ENCODE results near the gene CAPN8. TPM values are rescaled to one million over a fixed set of nuclear protein-coding genes. Genes with fewer than 3 reads are reported as not detected.

CAPN8 gene
- total RNA-seq, 1 donor from 2014 or later, result 0.49 TPM

DNA sequence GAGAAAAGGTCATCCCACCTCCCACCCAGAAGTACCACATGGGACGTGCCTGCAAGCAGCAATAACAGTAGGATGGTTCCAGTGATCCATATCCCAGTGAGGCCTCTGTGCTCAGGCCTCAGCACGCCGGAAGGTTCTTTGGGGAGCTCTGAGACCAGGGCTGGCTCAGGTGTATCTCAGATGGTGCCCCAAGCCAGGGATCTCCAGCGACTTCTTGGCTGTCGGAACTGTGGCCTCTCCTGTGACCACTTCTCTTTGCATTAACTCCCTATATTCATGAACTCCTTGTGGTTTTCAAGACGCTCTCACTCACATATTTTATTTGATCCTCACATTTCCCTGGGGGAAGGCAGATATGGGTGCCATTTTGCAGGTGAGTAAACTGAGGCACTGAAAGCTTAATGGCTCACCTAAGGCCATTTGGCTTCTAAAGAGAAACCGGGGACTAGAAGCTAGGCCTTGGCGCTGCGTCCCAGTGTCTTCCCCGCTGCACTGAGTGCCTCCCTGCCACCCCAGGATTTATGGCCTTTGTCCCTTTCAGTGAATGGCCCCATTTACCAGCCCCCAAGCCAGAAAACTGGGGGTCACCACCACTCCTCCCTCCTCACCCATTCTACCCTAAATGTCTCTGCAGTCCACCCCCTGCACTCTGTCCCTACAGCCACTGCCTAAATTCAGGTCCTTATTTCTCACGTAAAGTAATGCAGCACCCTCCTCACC is 170.4 kb downstream of the CAPN8 start:
- TF ChIP-seq POLR2AphosphoS5 (IDR thresholded peaks at IDR 0.05; ENCODE audit: insufficient read depth in 1 of 2, low read depth in 1 of 2) (no peak), POLR2A (IDR thresholded peaks at IDR 0.05) (no peak)
- TF ChIP-seq, protein P1, sequence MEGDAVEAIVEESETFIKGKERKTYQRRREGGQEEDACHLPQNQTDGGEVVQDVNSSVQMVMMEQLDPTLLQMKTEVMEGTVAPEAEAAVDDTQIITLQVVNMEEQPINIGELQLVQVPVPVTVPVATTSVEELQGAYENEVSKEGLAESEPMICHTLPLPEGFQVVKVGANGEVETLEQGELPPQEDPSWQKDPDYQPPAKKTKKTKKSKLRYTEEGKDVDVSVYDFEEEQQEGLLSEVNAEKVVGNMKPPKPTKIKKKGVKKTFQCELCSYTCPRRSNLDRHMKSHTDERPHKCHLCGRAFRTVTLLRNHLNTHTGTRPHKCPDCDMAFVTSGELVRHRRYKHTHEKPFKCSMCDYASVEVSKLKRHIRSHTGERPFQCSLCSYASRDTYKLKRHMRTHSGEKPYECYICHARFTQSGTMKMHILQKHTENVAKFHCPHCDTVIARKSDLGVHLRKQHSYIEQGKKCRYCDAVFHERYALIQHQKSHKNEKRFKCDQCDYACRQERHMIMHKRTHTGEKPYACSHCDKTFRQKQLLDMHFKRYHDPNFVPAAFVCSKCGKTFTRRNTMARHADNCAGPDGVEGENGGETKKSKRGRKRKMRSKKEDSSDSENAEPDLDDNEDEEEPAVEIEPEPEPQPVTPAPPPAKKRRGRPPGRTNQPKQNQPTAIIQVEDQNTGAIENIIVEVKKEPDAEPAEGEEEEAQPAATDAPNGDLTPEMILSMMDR (IDR thresholded peaks at IDR 0.05), result no peak
- Histone ChIP-seq H3K27ac (no peak overlapping the region), H3K27me3 (no peaks in the 10 kb centered on the region), H3K36me3 (no peaks in the 10 kb centered on the region), H3K4me1 (no peaks in the 10 kb centered on the region), H3K4me3 (no peak overlapping the region), H3K9me3 (no peaks in the 10 kb centered on the region)
- DNase-seq (ENCODE audit: extremely low spot score in 2 of 2), result no peak
- intact Hi-C loops (cut with DNase I), result no loop called here

DNA sequence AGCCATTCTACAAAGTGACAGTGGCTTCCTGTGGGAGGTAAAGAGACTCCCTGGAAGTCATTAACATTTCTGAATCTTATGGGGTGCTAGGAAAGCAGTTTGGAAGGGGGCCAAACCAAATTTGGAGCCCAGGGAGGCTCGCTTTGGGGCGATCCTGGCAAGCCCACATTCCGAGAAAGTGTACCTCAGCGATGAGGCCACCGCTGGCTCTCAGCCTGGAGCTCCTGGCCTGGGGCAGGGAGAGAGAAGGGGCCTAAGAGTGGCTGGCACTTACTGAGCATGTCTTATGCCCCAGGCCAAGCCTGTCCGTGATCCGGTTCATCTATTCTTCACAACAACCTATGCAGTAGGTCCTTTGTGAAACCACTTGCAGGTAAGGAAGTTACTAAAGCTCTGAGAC is 173.5 kb downstream of the CAPN8 start:
- intact Hi-C loops (cut with DNase I), result no loop called here
- H3K9me3 ChIP-seq, result no peaks in the 10 kb centered on the region
- H3K27me3 ChIP-seq, result no peaks in the 10 kb centered on the region
- no peak overlapping the region for H3K27ac ChIP-seq
- no peaks in the 10 kb centered on the region for H3K4me1 ChIP-seq
- no peaks in the 10 kb centered on the region for H3K36me3 ChIP-seq
- no peak for DNase-seq (ENCODE audit: extremely low spot score in 2 of 2)
- no peak for TF ChIP-seq POLR2A (IDR thresholded peaks at IDR 0.05)
- no peak for TF ChIP-seq POLR2AphosphoS5 (IDR thresholded peaks at IDR 0.05; ENCODE audit: insufficient read depth in 1 of 2, low read depth in 1 of 2)
- TF ChIP-seq, protein P1 (IDR thresholded peaks at IDR 0.05), result no peak
- H3K4me3 ChIP-seq, result no peak overlapping the region

Small RNA genes within 50 kb of the gene (small RNA-seq; reads per million reads assigned to genes)
- gene RNU6-1248P (not detected), gene SNRPEP10 (not detected)

Other genes starting within 250 kb of the CAPN8 start
- 208 TPM for gene CAPN2, start 46.8 kb upstream of the CAPN8 start, total RNA-seq
- 31.9 TPM for gene TP53BP2, start 180.2 kb upstream of the CAPN8 start, total RNA-seq